HCT116 (cell line): ENCODE measurements around the gene TMEM121B.

Experiments used
- EZH2 ChIP-seq: fragments of 200-600 bp; sonication (generic); IDR thresholded peaks from 2 replicates; pipeline ENCODE4 v1.6.1; 2017; ENCODE audit warnings: antibody characterized with exemption, mixed run types
- EZH2phosphoT487 ChIP-seq: fragments of 200-600 bp; IDR thresholded peaks from 2 replicates; pipeline ENCODE4 v1.6.1; 2018; ENCODE audit warnings: antibody characterized with exemption, borderline replicate concordance
- POLR2A ChIP-seq: IDR thresholded peaks from 2 replicates; pipeline ENCODE4 v1.7.0; 2011; ENCODE audit warnings: borderline replicate concordance; ENCODE audit not compliant: insufficient read depth, insufficient read length; ENCODE audit errors: extremely low read depth
- POLR2AphosphoS5 ChIP-seq: IDR thresholded peaks from 2 replicates; pipeline ENCODE4 v1.6.1; 2011; ENCODE audit warnings: mild to moderate bottlenecking, low read depth, low read length, moderate library complexity
- RAD21 ChIP-seq: IDR thresholded peaks from 2 replicates; pipeline ENCODE4 v1.6.1; 2012; ENCODE audit warnings: low read depth, mild to moderate bottlenecking
- SP1 ChIP-seq: IDR thresholded peaks from 2 replicates; pipeline ENCODE4 v1.6.1; 2012; ENCODE audit warnings: low read depth
- SRF ChIP-seq: IDR thresholded peaks from 2 replicates; pipeline ENCODE4 v1.6.1; 2012; ENCODE audit warnings: low read depth
- YY1 ChIP-seq: IDR thresholded peaks from 2 replicates; pipeline ENCODE4 v1.6.1; 2011; ENCODE audit warnings: low read length, low read depth, moderate library complexity, mild to moderate bottlenecking; ENCODE audit not compliant: insufficient replicate concordance; ENCODE audit errors: extremely low read depth
- ZFX ChIP-seq: fragments of 450-650 bp; IDR thresholded peaks from 2 replicates; pipeline ENCODE4 v1.6.1; 2017
- ZNF274 ChIP-seq: fragments of 200-500 bp; sonication (Bioruptor generic); IDR thresholded peaks from 2 replicates; pipeline ENCODE4 v1.6.1; 2014; ENCODE audit warnings: mild to moderate bottlenecking, low read depth, low read length, inconsistent platforms
- TF ChIP-seq, protein P1 (sequence below), 3 experiments: fragments of 200-600 bp in 1 of 3; sonication (generic) in 1 of 3; IDR thresholded peaks in 2 of 3; conservative IDR thresholded peaks in 1 of 3; 2 replicates each; pipeline ENCODE4 v1.5.1; 2012 to 2017; ENCODE audit warnings: low read depth in 2 of 3, low read length in 2 of 3, antibody characterized with exemption in 1 of 3, borderline replicate concordance in 1 of 3, control low read depth in 1 of 3, mild to moderate bottlenecking in 1 of 3, mixed read lengths in 1 of 3, mixed run types in 1 of 3, moderate library complexity in 1 of 3; ENCODE audit not compliant: insufficient read depth in 1 of 3
- TF ChIP-seq, protein P2 (sequence below): IDR thresholded peaks from 2 replicates; pipeline ENCODE4 v1.6.1; 2012

DNA sequence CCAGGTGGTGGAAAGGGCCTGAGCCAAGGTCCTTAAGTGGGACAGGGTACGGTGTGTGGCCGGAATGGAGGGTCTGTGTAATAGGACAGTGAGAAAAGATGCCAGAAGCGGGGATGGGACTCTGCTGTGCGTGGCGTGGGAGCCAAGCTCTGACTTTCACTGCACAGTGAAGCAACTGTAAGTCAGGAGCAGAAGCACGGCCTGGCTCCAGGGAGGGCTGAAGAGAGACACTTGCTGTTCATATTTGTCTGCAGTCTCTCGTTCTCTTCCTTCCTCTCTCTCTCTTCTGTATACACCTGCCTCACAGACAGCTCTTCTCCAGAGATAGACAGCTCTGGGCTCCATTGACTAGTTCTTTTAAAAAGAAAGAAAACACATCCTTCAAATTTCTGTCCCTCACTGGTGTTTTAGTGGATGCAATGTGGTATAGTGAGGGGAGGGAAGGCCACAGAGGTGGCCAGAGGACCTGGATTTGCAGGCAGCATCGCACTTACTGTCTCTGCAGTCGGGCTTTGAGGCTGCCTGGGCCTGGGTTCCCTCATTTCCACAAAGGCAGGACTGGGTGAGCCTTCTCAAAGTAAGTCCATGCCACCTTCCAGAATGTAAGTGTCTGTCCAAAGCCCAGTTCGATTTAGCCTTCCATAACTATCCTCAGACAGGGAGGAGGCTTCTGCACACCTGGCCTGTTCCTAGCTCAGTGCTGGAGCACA lies 34.2 kb downstream of the TMEM121B start:
- no peak for TF ChIP-seq POLR2AphosphoS5
- TF ChIP-seq, protein P1, sequence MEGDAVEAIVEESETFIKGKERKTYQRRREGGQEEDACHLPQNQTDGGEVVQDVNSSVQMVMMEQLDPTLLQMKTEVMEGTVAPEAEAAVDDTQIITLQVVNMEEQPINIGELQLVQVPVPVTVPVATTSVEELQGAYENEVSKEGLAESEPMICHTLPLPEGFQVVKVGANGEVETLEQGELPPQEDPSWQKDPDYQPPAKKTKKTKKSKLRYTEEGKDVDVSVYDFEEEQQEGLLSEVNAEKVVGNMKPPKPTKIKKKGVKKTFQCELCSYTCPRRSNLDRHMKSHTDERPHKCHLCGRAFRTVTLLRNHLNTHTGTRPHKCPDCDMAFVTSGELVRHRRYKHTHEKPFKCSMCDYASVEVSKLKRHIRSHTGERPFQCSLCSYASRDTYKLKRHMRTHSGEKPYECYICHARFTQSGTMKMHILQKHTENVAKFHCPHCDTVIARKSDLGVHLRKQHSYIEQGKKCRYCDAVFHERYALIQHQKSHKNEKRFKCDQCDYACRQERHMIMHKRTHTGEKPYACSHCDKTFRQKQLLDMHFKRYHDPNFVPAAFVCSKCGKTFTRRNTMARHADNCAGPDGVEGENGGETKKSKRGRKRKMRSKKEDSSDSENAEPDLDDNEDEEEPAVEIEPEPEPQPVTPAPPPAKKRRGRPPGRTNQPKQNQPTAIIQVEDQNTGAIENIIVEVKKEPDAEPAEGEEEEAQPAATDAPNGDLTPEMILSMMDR (IDR thresholded peaks at IDR 0.05 in 2 of 3, conservative IDR thresholded peaks at IDR 0.05 in 1 of 3; ENCODE audit: borderline replicate concordance in 1 of 3, insufficient read depth in 1 of 3, low read depth in 2 of 3, low read length in 2 of 3): no peak
- no peak for TF ChIP-seq YY1
- TF ChIP-seq EZH2phosphoT487: no peak
- no peak for TF ChIP-seq ZFX
- no peak for TF ChIP-seq EZH2
- TF ChIP-seq SP1: no peak
- no peak for TF ChIP-seq POLR2A
- no peak for TF ChIP-seq ZNF274
- no peak for TF ChIP-seq SRF
- TF ChIP-seq RAD21: no peak
- TF ChIP-seq, protein P2, sequence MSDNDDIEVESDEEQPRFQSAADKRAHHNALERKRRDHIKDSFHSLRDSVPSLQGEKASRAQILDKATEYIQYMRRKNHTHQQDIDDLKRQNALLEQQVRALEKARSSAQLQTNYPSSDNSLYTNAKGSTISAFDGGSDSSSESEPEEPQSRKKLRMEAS: no peak
